A673 (cell line): ENCODE measurements around the gene IPCEF1. TPM values are rescaled to one million over a fixed set of nuclear protein-coding genes. Genes with fewer than 3 reads are reported as not detected.
A peak's percentile ranks its signal among the peaks of the same experiment; 100 is the strongest.

ENCODE experiments used
- BruUV-seq: library from RNA; stranded (reverse); fragments of 400-500 nt; replicated peaks from 2 replicates; lab custom pipeline; 2021; lab: Mats Ljungman, UMichigan
- CTCF ChIA-PET: fragments of 300-600 bp; sonication (Branson Sonifier 250); formaldehyde crosslinking; loops from one replicate; lab custom pipeline; 2022; ENCODE audit warnings: antibody characterized with exemption; lab: Charles Lee
- POLR2A ChIA-PET: fragments of 300-600 bp; sonication (Branson Sonifier 250); formaldehyde crosslinking; loops from one replicate; lab custom pipeline; 2022; ENCODE audit warnings: antibody characterized with exemption; ENCODE audit not compliant: low non-redundant PET; lab: Charles Lee
- DNase-seq: peaks from one replicate; pipeline ENCODE4 v3.0.0-alpha.2; 2015; ENCODE audit warnings: low spot score
- H3K27ac ChIP-seq: fragments of 200-600 bp; sonication (generic); 2 replicates; pipeline ENCODE4 v1.5.1; 2016; ENCODE audit warnings: mixed run types, low read depth, mild to moderate bottlenecking, mixed read lengths, antibody characterized with exemption, low read length; ENCODE audit not compliant: poor library complexity, severe bottlenecking
- H3K27me3 ChIP-seq: fragments of 200-600 bp; sonication (generic); replicated peaks from 2 replicates; pipeline ENCODE4 v1.6.1; 2017; ENCODE audit warnings: mixed run types, low read depth, mild to moderate bottlenecking, mixed read lengths, antibody characterized with exemption, low read length; ENCODE audit not compliant: insufficient read depth, poor library complexity
- H3K36me3 ChIP-seq: fragments of 200-600 bp; sonication (generic); 2 replicates; pipeline ENCODE4 v1.6.1; 2016; ENCODE audit warnings: mixed run types, mild to moderate bottlenecking, mixed read lengths, antibody characterized with exemption, low read length; ENCODE audit not compliant: insufficient read depth, poor library complexity, severe bottlenecking
- H3K4me1 ChIP-seq: fragments of 200-600 bp; sonication (generic); 2 replicates; pipeline ENCODE4 v1.6.1; 2017; ENCODE audit warnings: mixed run types, mild to moderate bottlenecking, mixed read lengths, antibody characterized with exemption, low read length; ENCODE audit not compliant: insufficient read depth, poor library complexity, severe bottlenecking
- H3K4me3 ChIP-seq: fragments of 200-600 bp; sonication (generic); 2 replicates; pipeline ENCODE4 v1.5.1; 2016; ENCODE audit warnings: low read depth, mixed run types, mild to moderate bottlenecking, mixed read lengths, low read length; ENCODE audit not compliant: poor library complexity, severe bottlenecking
- H3K9me3 ChIP-seq: fragments of 200-600 bp; sonication (generic); 2 replicates; pipeline ENCODE4 v1.6.1; 2016; ENCODE audit warnings: mixed run types, low read depth, mild to moderate bottlenecking, mixed read lengths, antibody characterized with exemption, low read length; ENCODE audit not compliant: poor library complexity, severe bottlenecking
- EZH2 ChIP-seq: fragments of 200-600 bp; sonication (generic); IDR thresholded peaks from 2 replicates; pipeline ENCODE4 v1.6.1; 2017; ENCODE audit warnings: borderline replicate concordance, low read depth, mild to moderate bottlenecking, mixed read lengths, antibody characterized with exemption, low read length; ENCODE audit not compliant: poor library complexity, severe bottlenecking
- intact Hi-C: fragments of 100-400 bp; cut with micrococcal nuclease; formaldehyde crosslinking; loops from one replicate; pipeline ENCODE4 v1.10.0; 2022; ENCODE audit not compliant: unreplicated experiment
- total RNA-seq: library from RNA; stranded (reverse); gene quantifications from 2 replicates; pipeline ENCODE4 v1.2.3, GENCODE V29; 2021
- TF ChIP-seq, protein P1 (sequence below): fragments of 300-800, 200-600 bp; sonication (generic); conservative IDR thresholded peaks from 2 replicates; pipeline ENCODE4 v1.5.1; 2017; ENCODE audit warnings: low read depth, mild to moderate bottlenecking, antibody characterized with exemption, low read length, moderate library complexity, mixed read lengths

The IPCEF1 gene
- total RNA-seq, 1 experiment from 2014 or later, result 1.4 TPM

DNA sequence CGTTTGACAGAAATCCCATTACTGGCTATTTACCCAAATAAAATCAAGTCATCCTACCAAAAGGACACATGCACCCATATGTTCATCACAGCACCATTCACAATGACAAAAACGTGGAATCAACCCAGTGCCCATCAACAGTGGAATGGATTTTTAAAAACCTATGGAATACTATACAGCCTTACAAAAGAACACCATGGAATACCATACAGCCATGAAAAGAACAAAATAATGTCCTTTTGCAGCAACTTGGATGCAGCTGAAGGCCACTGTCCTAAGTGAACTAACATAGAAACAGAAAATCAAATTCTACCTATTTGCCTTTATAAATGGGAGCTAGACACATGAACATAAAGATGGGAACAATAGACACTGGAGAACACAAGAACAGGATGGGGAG is 17.4 kb upstream of the IPCEF1 start:
- POLR2A ChIA-PET, result no interaction called here
- no TSS peak for BruUV-seq
- Histone ChIP-seq H3K4me3 (no peak overlapping the region), H3K9me3 (no peaks in the 10 kb centered on the region), H3K27me3 (no peaks in the 10 kb centered on the region), H3K36me3 (no peaks in the 10 kb centered on the region), H3K4me1 (no peaks in the 10 kb centered on the region), H3K27ac (no peak overlapping the region)
- intact Hi-C loops, result no loop called here
- no peak for DNase-seq
- CTCF ChIA-PET, result no interaction called here
- TF ChIP-seq EZH2, result no peak
- TF ChIP-seq, protein P1, sequence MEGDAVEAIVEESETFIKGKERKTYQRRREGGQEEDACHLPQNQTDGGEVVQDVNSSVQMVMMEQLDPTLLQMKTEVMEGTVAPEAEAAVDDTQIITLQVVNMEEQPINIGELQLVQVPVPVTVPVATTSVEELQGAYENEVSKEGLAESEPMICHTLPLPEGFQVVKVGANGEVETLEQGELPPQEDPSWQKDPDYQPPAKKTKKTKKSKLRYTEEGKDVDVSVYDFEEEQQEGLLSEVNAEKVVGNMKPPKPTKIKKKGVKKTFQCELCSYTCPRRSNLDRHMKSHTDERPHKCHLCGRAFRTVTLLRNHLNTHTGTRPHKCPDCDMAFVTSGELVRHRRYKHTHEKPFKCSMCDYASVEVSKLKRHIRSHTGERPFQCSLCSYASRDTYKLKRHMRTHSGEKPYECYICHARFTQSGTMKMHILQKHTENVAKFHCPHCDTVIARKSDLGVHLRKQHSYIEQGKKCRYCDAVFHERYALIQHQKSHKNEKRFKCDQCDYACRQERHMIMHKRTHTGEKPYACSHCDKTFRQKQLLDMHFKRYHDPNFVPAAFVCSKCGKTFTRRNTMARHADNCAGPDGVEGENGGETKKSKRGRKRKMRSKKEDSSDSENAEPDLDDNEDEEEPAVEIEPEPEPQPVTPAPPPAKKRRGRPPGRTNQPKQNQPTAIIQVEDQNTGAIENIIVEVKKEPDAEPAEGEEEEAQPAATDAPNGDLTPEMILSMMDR, result no peak

DNA sequence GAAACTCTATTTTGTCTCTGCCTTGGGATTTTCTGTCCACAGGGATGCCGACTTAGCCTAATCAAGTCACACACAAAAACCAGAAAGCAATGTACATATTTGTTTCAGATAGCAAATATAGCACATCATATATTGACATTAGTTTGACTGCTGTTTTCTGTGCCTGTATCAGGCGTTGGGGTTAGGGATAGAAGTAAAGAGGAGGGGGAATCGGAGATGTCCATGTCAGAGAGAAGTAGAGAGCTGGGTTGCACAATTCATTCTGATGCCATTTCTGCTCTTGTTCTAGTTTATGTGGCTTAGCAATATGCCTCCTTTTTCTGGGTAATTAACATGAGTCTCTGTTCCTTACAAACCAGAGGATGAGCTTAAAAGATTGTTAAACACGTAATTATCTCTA is 14.7 kb upstream of the IPCEF1 start:
- no peak for DNase-seq
- Histone ChIP-seq H3K9me3 (no peaks in the 10 kb centered on the region), H3K27ac (no peak overlapping the region), H3K4me3 (no peak overlapping the region), H3K4me1 (no peaks in the 10 kb centered on the region), H3K36me3 (no peaks in the 10 kb centered on the region), H3K27me3 (no peaks in the 10 kb centered on the region)
- intact Hi-C loops, result loop anchor here (2.0 kb wide), 1 partner anchor 216 kb away; no protein-coding TSS in a partner anchor
- POLR2A ChIA-PET, result no interaction called here
- no peak for TF ChIP-seq EZH2
- TF ChIP-seq, protein P1, result no peak
- BruUV-seq, result no TSS peak
- CTCF ChIA-PET, result interaction anchor here (0.6 kb wide), 1 partner anchor 217 kb away, joined by 3 read pairs; no protein-coding TSS in a partner anchor

DNA sequence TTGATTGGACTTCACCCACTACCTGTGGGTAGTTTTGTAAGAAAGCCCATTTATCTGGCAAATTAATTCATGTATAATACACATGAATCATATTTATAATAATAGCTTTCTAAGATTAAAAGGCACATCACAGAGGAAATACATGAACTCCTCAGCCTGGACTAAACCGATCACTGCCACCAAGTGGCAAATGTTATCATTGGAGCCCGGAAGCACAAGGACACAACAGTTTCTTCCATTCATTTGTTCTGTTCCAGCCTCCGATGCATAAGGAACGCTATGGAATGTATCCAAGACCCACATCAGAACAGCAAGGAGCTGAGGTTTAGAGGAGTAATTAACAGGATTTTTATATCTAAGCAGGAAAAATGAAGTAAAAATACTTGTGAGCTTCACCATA is 13.9 kb upstream of the IPCEF1 start:
- H3K27ac ChIP-seq, result no peak overlapping the region
- no TSS peak for BruUV-seq
- no peaks in the 10 kb centered on the region for H3K27me3 ChIP-seq
- no peak for TF ChIP-seq EZH2
- TF ChIP-seq, protein P1, result peak; percentile 62
- ChIA-PET POLR2A (no interaction called here), CTCF (no interaction called here)
- no peaks in the 10 kb centered on the region for H3K4me1 ChIP-seq
- intact Hi-C loops, result loop anchor here (2.0 kb wide), 1 partner anchor 216 kb away; no protein-coding TSS in a partner anchor
- DNase-seq, result peak; percentile 47
- no peaks in the 10 kb centered on the region for H3K36me3 ChIP-seq
- no peaks in the 10 kb centered on the region for H3K9me3 ChIP-seq
- no peak overlapping the region for H3K4me3 ChIP-seq
